SK-N-SH (cell line): ENCODE data around the gene MB21D2.

ENCODE experiments used
- RFX5 ChIP-seq: IDR thresholded peaks from 2 replicates; pipeline ENCODE4 v1.6.1; 2012; ENCODE audit warnings: mild to moderate bottlenecking, improper control_type of control experiment, low read length
- YY1 ChIP-seq: IDR thresholded peaks from 2 replicates; pipeline ENCODE4 v1.4.0; 2012; ENCODE audit warnings: low read depth, mild to moderate bottlenecking
- TF ChIP-seq, protein P1 (sequence below): fragments of 200-600 bp; sonication (generic); IDR thresholded peaks from 2 replicates; pipeline ENCODE4 v1.6.1; 2017; ENCODE audit warnings: antibody characterized with exemption, mild to moderate bottlenecking, moderate library complexity

DNA sequence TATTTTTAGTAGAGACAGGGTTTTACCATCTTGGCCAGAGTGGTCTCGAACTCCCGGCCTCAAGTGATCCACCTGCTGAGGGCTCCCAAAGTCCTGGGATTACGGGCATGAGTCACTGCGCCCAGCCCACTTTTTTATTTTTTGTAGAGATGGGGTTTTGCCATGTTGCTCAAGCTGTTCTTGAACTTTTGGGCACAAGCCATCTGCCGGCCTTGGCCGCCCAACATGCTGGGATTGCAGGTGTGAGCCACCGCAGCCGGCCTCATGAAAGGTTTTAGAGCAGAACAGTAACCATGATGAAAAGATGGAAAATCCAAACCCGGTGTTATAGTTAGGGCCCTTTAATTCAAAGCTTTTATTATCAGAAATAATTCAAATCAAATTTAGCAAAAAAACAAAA lies 15.6 kb upstream of the MB21D2 start:
- TF ChIP-seq, protein P1, sequence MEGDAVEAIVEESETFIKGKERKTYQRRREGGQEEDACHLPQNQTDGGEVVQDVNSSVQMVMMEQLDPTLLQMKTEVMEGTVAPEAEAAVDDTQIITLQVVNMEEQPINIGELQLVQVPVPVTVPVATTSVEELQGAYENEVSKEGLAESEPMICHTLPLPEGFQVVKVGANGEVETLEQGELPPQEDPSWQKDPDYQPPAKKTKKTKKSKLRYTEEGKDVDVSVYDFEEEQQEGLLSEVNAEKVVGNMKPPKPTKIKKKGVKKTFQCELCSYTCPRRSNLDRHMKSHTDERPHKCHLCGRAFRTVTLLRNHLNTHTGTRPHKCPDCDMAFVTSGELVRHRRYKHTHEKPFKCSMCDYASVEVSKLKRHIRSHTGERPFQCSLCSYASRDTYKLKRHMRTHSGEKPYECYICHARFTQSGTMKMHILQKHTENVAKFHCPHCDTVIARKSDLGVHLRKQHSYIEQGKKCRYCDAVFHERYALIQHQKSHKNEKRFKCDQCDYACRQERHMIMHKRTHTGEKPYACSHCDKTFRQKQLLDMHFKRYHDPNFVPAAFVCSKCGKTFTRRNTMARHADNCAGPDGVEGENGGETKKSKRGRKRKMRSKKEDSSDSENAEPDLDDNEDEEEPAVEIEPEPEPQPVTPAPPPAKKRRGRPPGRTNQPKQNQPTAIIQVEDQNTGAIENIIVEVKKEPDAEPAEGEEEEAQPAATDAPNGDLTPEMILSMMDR = no peak
- TF ChIP-seq RFX5 (no peak), YY1 (no peak)
